IPS DF 19.7 (cell line): ENCODE results near the gene TECPR2.
"Not testable (repeated sequence)": the region's sequence is repeated elsewhere in the genome, so short reads cannot be mapped to it uniquely, and the experiment has no call there.

Experiments
- DNase-seq: peaks from one replicate; pipeline ENCODE4 v3.0.0-alpha.2; 2013; ENCODE audit warnings: low read depth, low spot score

TECPR2 gene, protein sequence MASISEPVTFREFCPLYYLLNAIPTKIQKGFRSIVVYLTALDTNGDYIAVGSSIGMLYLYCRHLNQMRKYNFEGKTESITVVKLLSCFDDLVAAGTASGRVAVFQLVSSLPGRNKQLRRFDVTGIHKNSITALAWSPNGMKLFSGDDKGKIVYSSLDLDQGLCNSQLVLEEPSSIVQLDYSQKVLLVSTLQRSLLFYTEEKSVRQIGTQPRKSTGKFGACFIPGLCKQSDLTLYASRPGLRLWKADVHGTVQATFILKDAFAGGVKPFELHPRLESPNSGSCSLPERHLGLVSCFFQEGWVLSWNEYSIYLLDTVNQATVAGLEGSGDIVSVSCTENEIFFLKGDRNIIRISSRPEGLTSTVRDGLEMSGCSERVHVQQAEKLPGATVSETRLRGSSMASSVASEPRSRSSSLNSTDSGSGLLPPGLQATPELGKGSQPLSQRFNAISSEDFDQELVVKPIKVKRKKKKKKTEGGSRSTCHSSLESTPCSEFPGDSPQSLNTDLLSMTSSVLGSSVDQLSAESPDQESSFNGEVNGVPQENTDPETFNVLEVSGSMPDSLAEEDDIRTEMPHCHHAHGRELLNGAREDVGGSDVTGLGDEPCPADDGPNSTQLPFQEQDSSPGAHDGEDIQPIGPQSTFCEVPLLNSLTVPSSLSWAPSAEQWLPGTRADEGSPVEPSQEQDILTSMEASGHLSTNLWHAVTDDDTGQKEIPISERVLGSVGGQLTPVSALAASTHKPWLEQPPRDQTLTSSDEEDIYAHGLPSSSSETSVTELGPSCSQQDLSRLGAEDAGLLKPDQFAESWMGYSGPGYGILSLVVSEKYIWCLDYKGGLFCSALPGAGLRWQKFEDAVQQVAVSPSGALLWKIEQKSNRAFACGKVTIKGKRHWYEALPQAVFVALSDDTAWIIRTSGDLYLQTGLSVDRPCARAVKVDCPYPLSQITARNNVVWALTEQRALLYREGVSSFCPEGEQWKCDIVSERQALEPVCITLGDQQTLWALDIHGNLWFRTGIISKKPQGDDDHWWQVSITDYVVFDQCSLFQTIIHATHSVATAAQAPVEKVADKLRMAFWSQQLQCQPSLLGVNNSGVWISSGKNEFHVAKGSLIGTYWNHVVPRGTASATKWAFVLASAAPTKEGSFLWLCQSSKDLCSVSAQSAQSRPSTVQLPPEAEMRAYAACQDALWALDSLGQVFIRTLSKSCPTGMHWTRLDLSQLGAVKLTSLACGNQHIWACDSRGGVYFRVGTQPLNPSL (N-terminal part only)

DNA sequence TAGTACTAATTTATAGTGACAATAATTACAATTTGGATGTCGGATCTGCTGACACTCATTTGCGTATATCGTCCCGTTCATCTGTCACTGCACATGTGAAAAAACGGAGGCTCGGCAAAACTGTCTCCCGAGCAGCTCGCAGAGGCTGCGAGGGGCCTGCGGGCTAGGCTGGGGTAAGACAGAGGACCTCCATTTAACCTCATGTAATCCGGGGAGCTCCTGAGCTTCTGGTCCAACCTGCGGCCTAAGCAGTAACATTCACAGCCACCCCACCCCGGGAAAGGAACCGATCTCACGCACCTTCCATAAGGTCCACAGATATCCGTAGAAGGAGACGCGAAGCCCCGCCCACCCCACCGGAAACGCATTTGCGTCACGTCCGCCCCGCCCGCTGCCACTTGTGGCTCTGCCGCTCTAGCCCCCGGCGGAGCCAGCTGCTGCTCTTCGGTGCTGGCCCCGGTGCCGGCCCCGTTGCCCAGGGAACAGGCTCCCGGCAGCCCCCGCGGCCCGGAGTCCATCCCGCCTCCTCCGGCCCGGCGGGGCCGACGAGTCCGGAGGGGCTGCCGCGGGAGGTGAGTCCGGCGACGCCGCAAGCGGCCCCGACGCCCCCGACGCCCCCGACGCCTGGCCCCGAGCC lies at the start of gene TECPR2, which contains the start of gene CINP:
TSS of gene TECPR2 (plus strand) at position 397 of the 637 bp plus-strand sequence. CDS start 13,781 bp downstream, outside the sequence.
TSS of gene CINP (minus strand) at position 346 of the 637 bp plus-strand sequence. CDS start at position 307, 39 bp downstream.
- peak; percentile 72 for DNase-seq

- no peak for DNase-seq
These were observed 48.3 kb upstream of the TECPR2 start for GRCh38 chr14:102314242-102315011.

GRCh38 chr14:102315121-102315520 lies 47.6 kb upstream of the TECPR2 start:
- no peak for DNase-seq

DNA sequence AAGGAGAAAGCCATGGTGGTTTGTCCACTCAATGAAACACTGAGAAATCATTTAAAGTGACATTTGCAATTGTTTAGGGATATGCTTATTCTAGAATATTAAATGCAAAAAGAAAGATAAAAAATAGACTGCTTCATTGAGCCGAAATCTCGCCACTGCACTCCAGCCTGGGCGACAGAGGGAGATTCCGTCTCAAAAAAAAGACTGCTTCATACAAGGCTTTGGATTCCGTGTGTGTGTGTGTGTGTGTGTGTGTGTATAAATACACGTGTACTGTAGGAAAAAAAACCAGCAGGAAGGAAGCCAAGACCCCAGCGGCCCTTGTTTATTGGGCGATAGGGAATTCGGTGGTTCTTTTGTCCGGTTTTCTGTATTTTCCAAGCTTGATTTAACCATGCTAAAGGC lies 46.4 kb upstream of the TECPR2 start:
- no peak for DNase-seq

GRCh38 chr14:102316743-102317563 lies 45.8 kb upstream of the TECPR2 start:
- DNase-seq = peak; percentile 79

- no peak for DNase-seq
These were observed 45.0 kb upstream of the TECPR2 start for GRCh38 chr14:102317564-102318248.

DNA sequence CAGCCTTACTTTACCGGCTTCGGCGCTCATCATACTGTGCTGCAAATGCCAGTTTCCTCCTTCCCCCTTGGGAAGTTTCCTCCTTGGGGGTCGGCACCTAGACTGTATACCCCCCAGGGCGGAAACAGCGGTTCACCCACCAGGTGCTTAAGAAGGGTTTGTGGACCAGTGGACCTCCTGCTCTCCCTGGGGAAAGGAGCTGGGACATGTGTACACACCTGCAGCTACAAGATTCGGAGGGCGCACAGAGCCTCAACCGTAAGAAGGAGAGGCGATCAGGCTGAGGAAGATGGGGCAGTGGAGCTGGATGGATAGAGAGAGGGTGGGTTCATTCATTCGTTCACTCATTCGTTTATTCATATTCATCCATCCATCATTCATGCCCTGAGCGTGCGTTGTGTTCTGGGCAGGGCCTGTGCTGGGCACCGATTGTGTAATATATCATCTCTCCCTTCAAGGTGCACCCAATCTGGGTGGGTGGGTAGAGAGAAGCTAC lies 43.9 kb upstream of the TECPR2 start:
- DNase-seq = no peak

- no peak for DNase-seq
These were observed 43.2 kb upstream of the TECPR2 start, which contains the start of gene ZNF839 for GRCh38 chr14:102319351-102320032. TSS of gene ZNF839 (plus strand) at chr14:102319746. CDS start at chr14:102319766, 20 bp downstream.

- no peak for DNase-seq
These were observed 42.6 kb upstream of the TECPR2 start for GRCh38 chr14:102320033-102320660.

- no peak for DNase-seq
These were observed 41.9 kb upstream of the TECPR2 start for GRCh38 chr14:102320671-102321455.

DNA sequence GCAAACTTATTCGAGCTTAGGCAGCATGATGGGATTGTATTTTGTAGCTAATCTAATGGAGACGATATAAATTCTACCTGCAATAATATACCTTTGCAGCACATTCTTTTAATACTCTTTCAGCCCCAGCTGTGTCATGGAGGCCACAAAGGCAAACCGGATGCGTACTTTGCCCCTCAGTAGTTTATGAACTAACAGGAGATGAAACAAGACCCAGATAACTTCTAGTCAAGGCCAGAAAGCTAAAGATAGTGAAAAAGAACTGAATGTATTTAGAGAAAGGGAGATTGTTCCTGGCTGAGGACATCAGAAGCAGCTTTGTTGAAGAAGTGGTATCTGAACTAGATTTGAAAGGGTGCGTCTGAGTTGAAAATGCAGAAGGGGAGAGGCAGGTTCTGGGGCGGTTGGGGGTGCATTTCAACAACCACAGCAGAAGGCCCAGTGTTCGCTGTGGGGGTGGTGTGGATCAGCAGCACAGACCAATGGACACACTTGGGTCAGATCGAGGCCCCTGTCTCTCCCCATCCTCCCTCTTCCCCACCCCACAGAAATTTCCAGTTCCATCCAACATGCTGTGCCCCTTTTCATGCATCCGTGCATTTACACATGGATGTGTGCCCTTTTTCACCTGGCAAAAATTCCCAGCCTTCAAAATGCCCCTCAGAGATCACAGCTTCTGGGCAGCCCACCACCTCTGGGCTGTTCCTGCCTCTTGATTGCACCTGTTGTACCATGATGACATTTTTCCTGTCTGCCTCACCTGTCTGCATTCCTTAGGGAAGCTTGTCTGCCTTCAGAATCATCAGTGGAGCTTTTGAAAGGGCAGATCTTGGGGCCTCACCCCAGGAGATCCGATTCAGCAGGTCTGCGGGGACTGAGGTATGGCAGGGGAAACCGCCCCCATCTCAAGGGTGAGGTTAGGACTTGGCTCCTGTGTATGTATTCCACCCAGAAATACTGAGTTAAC lies 41.0 kb upstream of the TECPR2 start:
- DNase-seq = no peak

GRCh38 chr14:102323102-102323501 lies 39.6 kb upstream of the TECPR2 start:
- DNase-seq = no peak

- no peak for DNase-seq
These were observed 36.9 kb upstream of the TECPR2 start for GRCh38 chr14:102325791-102326345.

- DNase-seq = no peak
These were observed 36.2 kb upstream of the TECPR2 start for GRCh38 chr14:102326583-102326982.

GRCh38 chr14:102329381-102329780 lies 33.4 kb upstream of the TECPR2 start:
- DNase-seq = not testable (repeated sequence)
